GM12874 (cell line): ENCODE measurements around the gene TMEM205.

ENCODE experiments used
- CTCF ChIP-seq: IDR thresholded peaks from 2 replicates; pipeline ENCODE4 v1.5.1; 2011; ENCODE audit warnings: low read depth, mild to moderate bottlenecking, control low read depth, low read length, moderate library complexity; ENCODE audit not compliant: insufficient read depth

TMEM205 gene

GRCh38 chr19:11346104-11346940 lies at the start of gene TMEM205, which contains the start of gene CCDC159:
TSS of gene TMEM205 (minus strand) at chr19:11346268. CDS start at chr19:11345619, 649 bp downstream.
TSS of gene CCDC159 (plus strand) at chr19:11346519. CDS start at chr19:11346607, 88 bp downstream.
- TF ChIP-seq CTCF: peak; percentile 15; the same call in 1 of the 2 replicates

GRCh38 chr19:11390933-11391680 lies 45.0 kb upstream of the TMEM205 start:
- TF ChIP-seq CTCF: no peak

- no peak for TF ChIP-seq CTCF
Measured at GRCh38 chr19:11390359-11390758, 44.3 kb upstream of the TMEM205 start.

GRCh38 chr19:11387162-11388034 lies 41.3 kb upstream of the TMEM205 start:
- no peak for TF ChIP-seq CTCF

- no peak for TF ChIP-seq CTCF
Measured at GRCh38 chr19:11384778-11385129, 38.7 kb upstream of the TMEM205 start.

GRCh38 chr19:11383706-11384048 lies 37.6 kb upstream of the TMEM205 start:
- no peak for TF ChIP-seq CTCF
